GM12801 (cell line): ENCODE measurements around the gene NME7.

Source experiments
- CTCF ChIP-seq: IDR thresholded peaks from one replicate; pipeline ENCODE4 v1.5.1; 2011; ENCODE audit warnings: control low read depth; ENCODE audit not compliant: insufficient read length; ENCODE audit errors: extremely low read depth

NME7 gene

DNA sequence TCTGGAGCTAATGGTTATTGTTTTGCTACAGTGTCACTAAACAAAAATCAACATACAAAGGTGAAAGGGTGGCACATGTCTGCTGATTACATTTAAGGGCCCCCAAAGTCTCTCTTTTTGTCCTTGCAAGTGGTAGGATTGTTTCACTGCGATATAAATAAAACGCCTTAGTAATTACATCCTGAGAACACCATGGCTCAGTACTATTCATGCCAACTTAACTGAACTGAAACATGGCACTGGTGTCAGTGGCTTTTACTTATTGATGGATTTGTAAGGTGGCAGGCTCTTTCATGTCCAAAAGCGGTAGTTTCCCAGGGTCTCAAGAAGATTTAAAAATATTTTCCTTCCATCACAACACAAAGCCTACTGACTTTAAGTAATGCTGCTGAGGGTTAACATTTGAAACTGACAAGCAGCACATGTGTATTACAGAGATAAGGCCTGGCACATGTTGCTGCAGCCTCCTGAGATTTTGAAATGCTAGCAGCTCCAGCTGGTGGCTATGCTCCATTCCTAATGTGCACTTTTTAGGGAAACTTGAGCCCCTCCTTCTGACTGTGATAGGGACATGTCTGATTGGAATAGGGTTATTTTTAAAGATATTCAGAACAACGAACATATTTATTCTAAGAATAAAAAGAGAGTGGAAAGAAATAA is 174.3 kb downstream of the NME7 start:
- TF ChIP-seq CTCF: no peak

- no peak for TF ChIP-seq CTCF
These were observed 181.5 kb downstream of the NME7 start for GRCh38 chr1:169186106-169186505.

DNA sequence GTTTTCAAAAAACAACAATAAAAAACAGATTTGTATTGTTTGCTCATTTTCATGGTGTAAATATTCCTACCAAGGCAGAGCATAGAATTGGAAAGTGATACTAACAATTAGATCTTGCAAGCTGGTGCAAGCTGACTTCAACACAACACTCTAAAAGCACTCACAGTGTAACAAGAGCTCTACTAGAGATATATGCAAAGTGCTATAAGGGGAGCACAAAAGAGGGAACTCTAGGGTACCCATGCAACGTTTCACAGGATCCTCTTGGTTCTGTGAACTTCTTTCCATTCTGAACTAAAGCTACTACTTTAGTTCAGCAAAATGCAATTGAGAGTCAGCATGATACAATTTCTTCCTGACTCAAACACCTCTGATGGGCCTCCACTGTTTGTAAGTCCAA is 182.8 kb downstream of the NME7 start:
- no peak for TF ChIP-seq CTCF

DNA sequence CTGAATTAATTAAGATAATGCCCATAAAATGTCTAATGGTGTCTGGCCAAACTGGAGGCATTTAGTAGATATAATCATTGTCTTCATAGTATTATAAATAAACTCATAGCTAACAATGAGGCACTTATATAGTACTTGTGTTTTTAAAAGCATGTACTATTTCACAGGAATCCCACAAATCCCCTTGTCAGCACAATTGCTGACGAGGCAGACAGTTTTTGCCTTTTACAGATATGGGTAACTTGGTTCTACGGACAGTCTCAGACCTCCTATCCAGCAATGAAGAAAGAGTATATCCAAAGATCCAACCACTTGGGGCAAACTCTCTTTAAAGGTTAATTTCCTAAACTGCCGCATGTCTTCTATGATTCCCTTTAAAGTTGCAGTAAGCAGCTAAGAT is 187.4 kb downstream of the NME7 start:
- TF ChIP-seq CTCF: no peak

GRCh38 chr1:169175461-169175860 is 192.1 kb downstream of the NME7 start:
- TF ChIP-seq CTCF: no peak

GRCh38 chr1:169163059-169163458 is 204.5 kb downstream of the NME7 start:
- no peak for TF ChIP-seq CTCF

GRCh38 chr1:169161496-169162194 is 206.0 kb downstream of the NME7 start:
- TF ChIP-seq CTCF: no peak
